SU-DHL-6 (cell line): ENCODE data around the gene GOLM1.
"Not testable (repeated sequence)": the region's sequence is repeated elsewhere in the genome, so short reads cannot be mapped to it uniquely, and the experiment has no call there.

ENCODE experiments used
- H2AFZ ChIP-seq: fragments of 200-600 bp; sonication (generic); 2 replicates; pipeline ENCODE4 v1.6.1; 2014; ENCODE audit warnings: low read depth, mild to moderate bottlenecking, moderate library complexity, mixed read lengths, antibody characterized with exemption, low read length; ENCODE audit not compliant: severe bottlenecking
- H3F3A ChIP-seq: fragments of 200-600 bp; shearing (Covaris generic); 2 replicates; pipeline ENCODE4 v1.6.0; 2016; ENCODE audit warnings: antibody characterized with exemption, mild to moderate bottlenecking; ENCODE audit not compliant: insufficient read depth
- H3K27ac ChIP-seq: fragments of 200-600 bp; sonication (generic); 2 replicates; pipeline ENCODE4 v1.5.1; 2016; ENCODE audit warnings: low read depth, mild to moderate bottlenecking, low read length, moderate library complexity, mixed read lengths
- H3K27me3 ChIP-seq: fragments of 200-600 bp; sonication (generic), shearing (Covaris generic); 2 replicates; pipeline ENCODE4 v1.6.0; 2014; ENCODE audit warnings: mild to moderate bottlenecking, low read length
- H3K36me3 ChIP-seq: fragments of 200-600 bp; sonication (generic); 2 replicates; pipeline ENCODE4 v1.6.1; 2014; ENCODE audit warnings: mild to moderate bottlenecking, low read length, mixed read lengths
- H3K4me2 ChIP-seq: fragments of 300-600, 200-600 bp; shearing (Covaris generic), sonication (generic); 2 replicates; pipeline ENCODE4 v1.6.0; 2014; ENCODE audit warnings: low read length, low read depth, mild to moderate bottlenecking; ENCODE audit not compliant: poor library complexity, severe bottlenecking
- H3K4me3 ChIP-seq: fragments of 200-600 bp; sonication (generic); 2 replicates; pipeline ENCODE4 v1.5.1; 2014; ENCODE audit warnings: antibody characterized with exemption, low read length, mild to moderate bottlenecking, mixed read lengths; ENCODE audit not compliant: insufficient read depth, poor library complexity, severe bottlenecking
- H3K79me2 ChIP-seq: fragments of 200-600 bp; sonication (generic); 2 replicates; pipeline ENCODE4 v1.6.1; 2014; ENCODE audit warnings: mild to moderate bottlenecking, low read length, moderate library complexity; ENCODE audit not compliant: insufficient read depth
- H3K9ac ChIP-seq: fragments of 200-600 bp; sonication (generic); 2 replicates; pipeline ENCODE4 v1.7.0; 2014; ENCODE audit warnings: mild to moderate bottlenecking, low read length
- H3K9me2 ChIP-seq: fragments of 200-600 bp; sonication (generic); replicated peaks from 2 replicates; pipeline ENCODE4 v1.6.1; 2014; ENCODE audit warnings: low read length; ENCODE audit not compliant: insufficient read depth
- H3K9me3 ChIP-seq: fragments of 200-600 bp; sonication (generic); 2 replicates; pipeline ENCODE4 v1.6.1; 2014; ENCODE audit warnings: low read length, mixed read lengths; ENCODE audit not compliant: insufficient read depth
- H4K20me1 ChIP-seq: fragments of 200-600 bp; sonication (generic); 2 replicates; pipeline ENCODE4 v1.6.1; 2014; ENCODE audit warnings: low read depth, mild to moderate bottlenecking, antibody characterized with exemption, low read length, moderate library complexity, mixed read lengths
- EZH2phosphoT487 ChIP-seq: fragments of 200-600 bp; sonication (generic), shearing (Covaris generic); conservative IDR thresholded peaks from 2 replicates; pipeline ENCODE4 v1.6.1; 2018; ENCODE audit warnings: mild to moderate bottlenecking, antibody characterized with exemption, low read length, moderate library complexity, mixed read lengths
- TF ChIP-seq, protein P1 (sequence below): fragments of 200-600 bp; sonication (generic); IDR thresholded peaks from one replicate; pipeline ENCODE4 v1.5.1; 2017; ENCODE audit warnings: antibody characterized with exemption, mild to moderate bottlenecking, low read length, moderate library complexity; ENCODE audit not compliant: insufficient read depth, poor library complexity, severe bottlenecking

The GOLM1 gene, protein sequence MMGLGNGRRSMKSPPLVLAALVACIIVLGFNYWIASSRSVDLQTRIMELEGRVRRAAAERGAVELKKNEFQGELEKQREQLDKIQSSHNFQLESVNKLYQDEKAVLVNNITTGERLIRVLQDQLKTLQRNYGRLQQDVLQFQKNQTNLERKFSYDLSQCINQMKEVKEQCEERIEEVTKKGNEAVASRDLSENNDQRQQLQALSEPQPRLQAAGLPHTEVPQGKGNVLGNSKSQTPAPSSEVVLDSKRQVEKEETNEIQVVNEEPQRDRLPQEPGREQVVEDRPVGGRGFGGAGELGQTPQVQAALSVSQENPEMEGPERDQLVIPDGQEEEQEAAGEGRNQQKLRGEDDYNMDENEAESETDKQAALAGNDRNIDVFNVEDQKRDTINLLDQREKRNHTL

DNA sequence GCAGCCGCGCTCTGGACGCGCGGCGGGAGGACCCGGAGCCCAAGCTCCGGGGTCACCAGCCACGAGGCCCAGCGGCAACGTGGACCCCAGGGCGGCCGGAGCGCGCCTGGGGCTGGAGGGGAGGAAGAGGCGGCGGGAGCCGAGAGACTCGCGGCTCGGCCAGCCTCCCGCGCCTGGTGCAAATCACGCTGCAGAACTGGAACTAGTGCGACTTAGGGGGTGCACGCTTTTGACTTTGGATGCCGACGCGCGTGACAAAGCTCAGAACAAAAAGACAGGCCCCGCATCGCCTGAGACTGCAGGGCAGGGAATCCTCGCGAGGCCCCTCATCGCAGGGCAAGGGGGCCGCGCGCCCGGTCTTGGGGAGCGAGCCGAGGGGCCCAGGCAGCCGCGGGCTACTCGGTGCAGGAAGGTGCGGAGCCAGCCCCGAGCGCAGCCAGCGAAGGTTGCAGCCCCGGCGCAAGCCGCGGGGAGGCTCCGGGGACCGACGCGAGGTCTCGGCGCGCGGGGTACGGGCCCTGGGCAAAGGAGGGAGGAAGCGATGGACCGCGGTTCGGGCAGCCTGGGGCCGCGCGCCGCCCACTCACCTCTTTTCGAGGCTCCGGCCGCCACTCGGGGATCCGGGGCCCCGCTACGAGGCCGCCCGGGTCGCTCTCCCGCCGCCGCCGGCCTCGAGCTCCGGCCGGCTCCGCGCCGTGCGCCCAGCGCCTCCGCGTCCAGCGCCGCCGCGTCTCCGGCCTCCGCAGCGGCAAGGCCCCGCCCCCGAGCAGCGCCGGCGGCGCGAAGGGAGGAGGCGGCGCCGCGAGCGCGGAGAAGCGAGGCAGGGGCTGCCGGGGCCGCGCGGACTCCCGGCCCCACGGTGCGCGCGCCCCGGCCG lies at the start of gene GOLM1:
TSS of gene GOLM1 (minus strand) at position 735 of the 877 bp plus-strand sequence. CDS start 20,238 bp downstream, outside the sequence.
- Histone ChIP-seq H3K36me3 (no peaks in the 10 kb centered on the region), H3K9me3 (no peaks in the 10 kb centered on the region), H3K27me3 (no peaks in the 10 kb centered on the region), H3K4me2 (peak within 1 kb of the TSS; percentile 88), H4K20me1 (no peaks in the 10 kb centered on the region), H3K79me2 (no peaks in the 10 kb centered on the region), H2AFZ (peak within 1 kb of the TSS; percentile 82), H3F3A (no peaks in the 10 kb centered on the region; the same call in 1 of the 2 replicates), H3K4me3 (peak within 1 kb of the TSS; percentile 63), H3K9ac (peak within 1 kb of the TSS; percentile 56), H3K27ac (no peak within 1 kb of the TSS), H3K9me2 (no peaks in the 10 kb centered on the region)
- no peak for TF ChIP-seq EZH2phosphoT487
- TF ChIP-seq, protein P1, sequence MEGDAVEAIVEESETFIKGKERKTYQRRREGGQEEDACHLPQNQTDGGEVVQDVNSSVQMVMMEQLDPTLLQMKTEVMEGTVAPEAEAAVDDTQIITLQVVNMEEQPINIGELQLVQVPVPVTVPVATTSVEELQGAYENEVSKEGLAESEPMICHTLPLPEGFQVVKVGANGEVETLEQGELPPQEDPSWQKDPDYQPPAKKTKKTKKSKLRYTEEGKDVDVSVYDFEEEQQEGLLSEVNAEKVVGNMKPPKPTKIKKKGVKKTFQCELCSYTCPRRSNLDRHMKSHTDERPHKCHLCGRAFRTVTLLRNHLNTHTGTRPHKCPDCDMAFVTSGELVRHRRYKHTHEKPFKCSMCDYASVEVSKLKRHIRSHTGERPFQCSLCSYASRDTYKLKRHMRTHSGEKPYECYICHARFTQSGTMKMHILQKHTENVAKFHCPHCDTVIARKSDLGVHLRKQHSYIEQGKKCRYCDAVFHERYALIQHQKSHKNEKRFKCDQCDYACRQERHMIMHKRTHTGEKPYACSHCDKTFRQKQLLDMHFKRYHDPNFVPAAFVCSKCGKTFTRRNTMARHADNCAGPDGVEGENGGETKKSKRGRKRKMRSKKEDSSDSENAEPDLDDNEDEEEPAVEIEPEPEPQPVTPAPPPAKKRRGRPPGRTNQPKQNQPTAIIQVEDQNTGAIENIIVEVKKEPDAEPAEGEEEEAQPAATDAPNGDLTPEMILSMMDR, result no peak

DNA sequence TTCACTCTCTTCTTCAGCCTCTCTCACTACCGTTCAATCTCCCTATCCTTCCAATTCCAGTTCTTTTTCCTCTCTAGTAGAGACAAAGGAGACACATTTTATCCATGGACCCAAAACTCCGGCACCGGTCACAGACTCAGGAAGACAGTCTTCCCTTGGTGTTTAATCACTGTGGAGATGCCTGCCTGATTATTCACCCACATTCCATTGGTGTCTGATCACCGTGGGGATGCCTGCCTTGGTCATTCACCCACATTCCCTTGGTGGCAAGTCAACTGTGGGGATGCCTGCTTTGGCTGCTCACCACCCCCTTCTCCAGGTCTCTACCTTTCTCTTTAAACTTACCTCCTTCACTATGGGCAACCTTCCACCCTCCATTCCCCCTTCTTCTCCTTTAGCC lies 47.3 kb upstream of the GOLM1 start:
- H3K9me2 ChIP-seq, H3K9me3 ChIP-seq, H3K4me3 ChIP-seq, H3K27me3 ChIP-seq, H3F3A ChIP-seq, H3K4me2 ChIP-seq, H4K20me1 ChIP-seq, H3K9ac ChIP-seq, H3K36me3 ChIP-seq, H3K79me2 ChIP-seq, H2AFZ ChIP-seq, H3K27ac ChIP-seq: not testable (repeated sequence)

DNA sequence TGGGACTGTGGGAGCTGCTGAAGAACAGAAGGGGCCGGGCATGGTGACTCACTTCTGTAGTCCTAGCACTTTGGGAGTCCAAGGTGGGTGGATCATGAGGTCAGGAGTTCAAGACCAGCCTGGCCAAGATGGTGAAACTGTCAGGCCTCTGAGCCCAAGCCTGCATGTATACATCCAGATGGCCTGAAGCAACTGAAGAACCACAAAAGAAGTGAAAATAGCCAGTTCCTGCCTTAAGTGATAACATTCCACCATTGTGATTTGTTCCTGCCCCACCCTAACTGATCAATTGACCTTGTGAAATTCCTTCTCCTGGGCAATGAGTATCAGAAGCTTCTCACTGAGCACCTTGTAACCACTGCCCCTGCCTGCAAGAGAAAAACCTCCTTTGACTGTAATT lies 46.6 kb upstream of the GOLM1 start:
- H3K27me3 ChIP-seq, H3K36me3 ChIP-seq, H3K9ac ChIP-seq, H3K79me2 ChIP-seq, H3K9me2 ChIP-seq, H2AFZ ChIP-seq, H3K4me3 ChIP-seq, H4K20me1 ChIP-seq, H3K9me3 ChIP-seq, H3K27ac ChIP-seq, H3F3A ChIP-seq, H3K4me2 ChIP-seq: not testable (repeated sequence)

DNA sequence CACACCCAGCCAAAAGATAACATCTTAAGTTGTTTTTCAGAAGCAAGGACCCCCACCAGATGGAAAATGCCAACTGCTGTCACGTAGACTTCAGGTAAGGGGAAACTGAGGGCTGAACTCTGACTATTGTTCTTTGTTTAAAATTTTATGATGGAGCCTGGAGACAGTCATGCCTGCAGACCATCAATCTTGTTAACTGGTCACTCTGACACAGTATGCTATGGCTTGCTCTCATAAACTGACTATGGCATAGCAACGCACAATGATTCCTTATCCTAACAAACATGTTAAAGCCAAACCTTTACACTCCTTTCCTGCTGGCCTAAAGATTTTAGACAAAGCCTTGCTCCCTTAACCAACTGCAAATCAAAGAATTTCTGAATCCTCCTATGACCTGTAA lies 43.6 kb upstream of the GOLM1 start:
- Histone ChIP-seq H4K20me1 (no peaks in the 10 kb centered on the region), H3K4me3 (no peak overlapping the region), H3K27ac (no peak overlapping the region), H2AFZ (no peak overlapping the region), H3K9ac (no peak overlapping the region), H3K9me2 (no peaks in the 10 kb centered on the region), H3K9me3 (no peaks in the 10 kb centered on the region), H3K36me3 (no peaks in the 10 kb centered on the region), H3K79me2 (no peaks in the 10 kb centered on the region), H3K4me2 (no peak overlapping the region), H3K27me3 (no peaks in the 10 kb centered on the region), H3F3A (no peaks in the 10 kb centered on the region)
- no peak for TF ChIP-seq EZH2phosphoT487
- TF ChIP-seq, protein P1, result no peak
